Measurements from ENCODE around the gene TEX28. TPM values are rescaled to one million over a fixed set of nuclear protein-coding genes. Genes with fewer than 3 reads are reported as not detected.
"Not testable (repeated sequence)": the region's sequence is repeated elsewhere in the genome, so short reads cannot be mapped to it uniquely, and the experiment has no call there.

Gene TEX28
- total RNA-seq, 2 donors from 2014 or later, result not detected

DNA sequence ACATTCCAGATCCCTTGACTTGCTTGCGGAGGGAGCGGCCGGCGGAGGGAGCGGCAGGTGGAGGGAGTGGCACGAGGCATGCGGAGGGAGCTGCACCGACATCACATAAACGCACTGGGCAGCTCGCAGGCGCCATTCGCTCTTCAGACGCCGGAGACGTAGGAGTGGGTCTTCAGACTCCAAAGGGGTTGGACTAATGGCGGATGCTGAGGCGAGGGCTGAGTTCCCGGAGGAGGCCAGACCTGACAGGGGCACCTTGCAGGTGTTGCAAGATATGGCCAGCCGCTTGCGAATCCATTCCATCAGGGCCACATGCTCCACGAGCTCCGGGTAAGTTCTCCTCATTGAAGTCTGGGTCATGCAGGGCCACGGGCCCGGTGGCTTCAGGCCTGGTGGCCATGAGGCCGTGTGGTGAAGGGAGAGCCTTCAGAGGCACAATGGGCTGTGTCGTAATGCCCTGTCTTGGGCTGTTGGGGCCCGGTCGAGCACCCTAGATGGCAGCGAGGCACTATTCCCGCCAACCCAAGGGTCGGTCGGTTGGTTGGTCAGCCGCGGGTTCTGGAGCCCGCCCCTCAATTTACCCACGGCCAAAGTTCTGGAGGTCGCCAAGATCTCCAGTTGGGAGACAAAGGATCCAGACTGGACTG, 863 bp upstream of the TEX28 start, which contains the start of gene TKTL1:
Gene TKTL1, plus strand, starts transcription at position 132 of the 647 bp plus-strand sequence. Its CDS starts 65 bp downstream, at position 197.
- no peak for ATAC-seq
- H3K36me3 Mint-ChIP-seq, result no peaks in the 10 kb centered on the region
- H3K27ac Mint-ChIP-seq, result no peak within 1 kb of the TSS
- no peaks in the 10 kb centered on the region for H3K9me3 Mint-ChIP-seq
- DNase-seq (ENCODE audit: low spot score in 2 of 2), result no peak

DNA sequence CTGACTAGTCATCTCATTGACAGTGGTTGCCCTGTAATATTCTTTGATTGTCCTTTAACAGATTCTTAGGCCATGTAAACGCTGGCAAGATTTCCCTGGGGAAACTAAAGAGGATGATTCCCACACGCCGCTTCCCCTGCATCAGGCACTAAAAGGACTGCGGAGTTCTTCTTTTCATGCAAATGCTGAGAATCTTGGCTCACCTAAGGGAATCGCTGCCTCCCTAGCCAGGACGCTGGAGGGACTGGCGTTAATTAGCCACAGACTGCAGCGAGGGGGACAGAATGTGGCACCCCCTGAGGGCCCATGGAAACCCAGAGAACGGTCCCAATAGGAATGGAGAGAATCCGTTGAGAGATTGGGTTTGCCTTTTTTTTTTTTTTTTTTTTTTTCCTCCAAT, 8.5 kb downstream of the TEX28 start:
- not testable (repeated sequence) for H3K9me3 Mint-ChIP-seq; DNase-seq (ENCODE audit: low spot score in 2 of 2); H3K36me3 Mint-ChIP-seq; ATAC-seq; H3K27ac Mint-ChIP-seq

DNA sequence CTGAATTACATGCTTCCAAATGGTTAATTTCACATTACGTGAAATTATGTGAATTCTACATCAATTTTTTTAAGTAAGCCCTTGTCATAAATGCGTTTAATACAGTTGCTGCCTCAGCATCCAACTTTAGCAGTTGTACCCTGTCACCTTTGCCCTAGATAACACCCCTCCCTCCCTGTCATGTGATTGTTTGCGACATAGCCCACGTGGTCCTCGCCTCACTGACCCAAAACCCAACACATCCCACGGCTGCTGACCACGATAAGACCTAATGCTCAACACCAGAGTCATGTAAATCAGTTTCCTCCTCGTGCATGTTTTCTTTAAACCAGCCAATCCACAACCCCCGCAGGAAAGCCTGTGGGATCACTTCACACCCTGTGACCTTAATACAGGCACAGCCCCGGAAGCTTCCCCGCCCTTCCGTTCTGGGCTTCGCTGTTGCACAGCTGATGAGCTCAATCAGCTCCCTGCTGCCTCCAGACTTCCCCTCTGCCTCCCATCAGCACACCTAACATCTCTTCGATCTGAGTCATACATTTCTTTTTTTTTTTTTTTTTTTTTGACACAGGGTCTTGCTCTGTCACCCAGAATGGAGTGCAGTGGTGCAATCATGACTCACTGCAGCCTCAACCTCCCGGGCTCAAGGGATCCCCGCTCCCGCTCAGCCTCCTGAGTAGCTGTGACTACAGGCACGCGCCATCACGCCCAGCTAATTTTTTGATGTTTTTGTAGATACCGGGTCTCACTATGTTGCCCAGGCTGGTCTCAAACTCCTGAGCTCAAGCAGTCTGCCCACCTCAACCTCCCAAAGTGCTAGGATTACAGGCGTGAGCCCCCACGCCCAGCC, 10.2 kb downstream of the TEX28 start:
- ATAC-seq, result peak; percentile 99
- not testable (repeated sequence) for DNase-seq (ENCODE audit: low spot score in 2 of 2); H3K27ac Mint-ChIP-seq; H3K9me3 Mint-ChIP-seq; H3K36me3 Mint-ChIP-seq

DNA sequence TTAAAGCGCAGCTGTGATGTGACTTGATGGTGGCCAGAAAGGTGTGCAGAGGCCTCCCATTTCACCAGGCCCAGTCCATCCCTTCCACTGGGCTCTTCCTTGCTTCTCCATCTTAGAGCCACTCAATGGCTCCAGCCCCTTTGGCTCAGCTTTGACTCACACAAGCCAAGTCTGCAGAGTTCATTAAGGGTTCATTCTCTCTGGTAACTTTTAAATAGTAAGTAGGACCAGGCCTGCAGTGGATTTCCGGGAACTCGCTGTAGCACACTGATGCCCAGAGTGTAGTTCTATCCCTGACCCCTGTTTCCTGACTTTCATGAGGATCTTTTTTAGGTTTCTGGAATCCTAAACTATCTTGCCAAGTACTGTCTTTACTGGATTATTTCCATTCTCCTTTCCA, 25.7 kb downstream of the TEX28 start:
- not testable (repeated sequence) for H3K9me3 Mint-ChIP-seq; ATAC-seq; DNase-seq (ENCODE audit: low spot score in 2 of 2); H3K36me3 Mint-ChIP-seq; H3K27ac Mint-ChIP-seq

DNA sequence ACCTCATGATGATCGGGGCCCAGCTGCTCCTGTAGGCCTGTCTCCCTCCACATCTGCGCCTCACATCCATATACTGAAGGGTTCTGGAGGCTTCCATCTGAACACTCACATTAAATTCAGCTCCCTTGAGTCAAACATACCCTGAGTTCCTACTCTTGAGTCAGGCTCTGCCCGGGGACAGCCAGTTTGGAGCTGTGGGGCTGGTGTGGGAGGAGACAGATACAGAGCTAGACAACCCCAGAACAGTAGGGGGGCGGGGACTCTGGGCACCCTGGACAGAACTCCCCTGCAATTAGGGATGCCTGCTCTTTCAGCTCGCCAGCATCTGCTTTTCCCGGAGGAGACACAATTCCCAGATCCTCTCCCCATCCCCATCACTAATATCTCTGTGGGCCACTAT, 31.9 kb downstream of the TEX28 start:
- H3K36me3 Mint-ChIP-seq; DNase-seq (ENCODE audit: low spot score in 2 of 2); H3K27ac Mint-ChIP-seq; ATAC-seq; H3K9me3 Mint-ChIP-seq: not testable (repeated sequence)

DNA sequence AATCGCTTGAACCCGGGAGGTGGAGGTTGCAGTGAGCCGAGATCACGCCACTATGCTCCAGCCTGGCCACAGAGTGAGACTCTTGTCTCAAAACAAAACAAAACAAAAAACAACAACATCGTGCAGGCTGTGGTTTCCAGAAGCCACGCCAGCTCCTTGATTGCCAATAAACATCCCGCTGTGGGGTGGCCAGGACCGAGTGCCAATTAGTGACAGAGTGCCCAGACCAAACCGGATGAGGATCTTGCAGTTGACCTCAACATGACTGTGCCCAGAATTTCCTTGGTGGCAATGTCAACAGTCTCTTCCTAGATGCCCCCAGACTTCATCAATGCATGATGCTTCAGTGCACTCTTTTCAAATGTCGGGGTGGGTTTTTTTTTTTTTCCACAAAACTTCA, 36.2 kb downstream of the TEX28 start:
- not testable (repeated sequence) for DNase-seq (ENCODE audit: low spot score in 2 of 2); ATAC-seq; H3K9me3 Mint-ChIP-seq; H3K27ac Mint-ChIP-seq; H3K36me3 Mint-ChIP-seq

DNA sequence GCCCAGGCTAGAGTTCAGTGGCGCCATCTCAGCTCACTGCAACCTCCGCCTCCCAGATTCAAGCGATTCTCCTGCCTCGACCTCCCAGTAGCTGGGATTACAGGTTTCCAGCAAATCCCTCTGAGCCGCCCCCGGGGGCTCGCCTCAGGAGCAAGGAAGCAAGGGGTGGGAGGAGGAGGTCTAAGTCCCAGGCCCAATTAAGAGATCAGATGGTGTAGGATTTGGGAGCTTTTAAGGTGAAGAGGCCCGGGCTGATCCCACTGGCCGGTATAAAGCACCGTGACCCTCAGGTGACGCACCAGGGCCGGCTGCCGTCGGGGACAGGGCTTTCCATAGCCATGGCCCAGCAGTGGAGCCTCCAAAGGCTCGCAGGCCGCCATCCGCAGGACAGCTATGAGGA, 37.6 kb downstream of the TEX28 start, which contains the start of gene OPN1MW3:
Gene OPN1MW3, plus strand, starts transcription at position 301 of the 400 bp plus-strand sequence. Its CDS starts 38 bp downstream, at position 339.
- ATAC-seq; H3K36me3 Mint-ChIP-seq; H3K27ac Mint-ChIP-seq; H3K9me3 Mint-ChIP-seq; DNase-seq (ENCODE audit: low spot score in 2 of 2): not testable (repeated sequence)

DNA sequence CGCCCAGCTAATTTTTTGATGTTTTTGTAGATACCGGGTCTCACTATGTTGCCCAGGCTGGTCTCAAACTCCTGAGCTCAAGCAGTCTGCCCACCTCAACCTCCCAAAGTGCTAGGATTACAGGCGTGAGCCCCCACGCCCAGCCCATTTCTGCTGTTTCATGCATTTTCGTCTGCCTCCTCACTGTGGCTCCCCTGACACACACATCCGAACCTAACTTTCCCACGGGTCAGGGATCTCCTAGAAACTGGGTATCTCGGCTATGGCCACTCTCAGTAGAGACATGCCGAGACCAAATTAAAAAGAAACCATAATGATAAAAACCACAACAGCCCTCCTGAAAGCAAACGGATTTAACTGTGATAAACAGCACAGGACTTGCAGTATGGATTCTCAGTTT, 46.8 kb downstream of the TEX28 start:
- not testable (repeated sequence) for H3K27ac Mint-ChIP-seq; DNase-seq (ENCODE audit: low spot score in 2 of 2); H3K9me3 Mint-ChIP-seq; H3K36me3 Mint-ChIP-seq
- ATAC-seq, result peak; percentile 1 to 8

DNA sequence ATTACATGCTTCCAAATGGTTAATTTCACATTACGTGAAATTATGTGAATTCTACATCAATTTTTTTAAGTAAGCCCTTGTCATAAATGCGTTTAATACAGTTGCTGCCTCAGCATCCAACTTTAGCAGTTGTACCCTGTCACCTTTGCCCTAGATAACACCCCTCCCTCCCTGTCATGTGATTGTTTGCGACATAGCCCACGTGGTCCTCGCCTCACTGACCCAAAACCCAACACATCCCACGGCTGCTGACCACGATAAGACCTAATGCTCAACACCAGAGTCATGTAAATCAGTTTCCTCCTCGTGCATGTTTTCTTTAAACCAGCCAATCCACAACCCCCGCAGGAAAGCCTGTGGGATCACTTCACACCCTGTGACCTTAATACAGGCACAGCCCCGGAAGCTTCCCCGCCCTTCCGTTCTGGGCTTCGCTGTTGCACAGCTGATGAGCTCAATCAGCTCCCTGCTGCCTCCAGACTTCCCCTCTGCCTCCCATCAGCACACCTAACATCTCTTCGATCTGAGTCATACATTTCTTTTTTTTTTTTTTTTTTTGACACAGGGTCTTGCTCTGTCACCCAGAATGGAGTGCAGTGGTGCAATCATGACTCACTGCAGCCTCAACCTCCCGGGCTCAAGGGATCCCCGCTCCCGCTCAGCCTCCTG, 47.4 kb downstream of the TEX28 start:
- not testable (repeated sequence) for H3K36me3 Mint-ChIP-seq; DNase-seq (ENCODE audit: low spot score in 2 of 2); H3K9me3 Mint-ChIP-seq; H3K27ac Mint-ChIP-seq
- ATAC-seq, result peak; percentile 98 to 99

DNA sequence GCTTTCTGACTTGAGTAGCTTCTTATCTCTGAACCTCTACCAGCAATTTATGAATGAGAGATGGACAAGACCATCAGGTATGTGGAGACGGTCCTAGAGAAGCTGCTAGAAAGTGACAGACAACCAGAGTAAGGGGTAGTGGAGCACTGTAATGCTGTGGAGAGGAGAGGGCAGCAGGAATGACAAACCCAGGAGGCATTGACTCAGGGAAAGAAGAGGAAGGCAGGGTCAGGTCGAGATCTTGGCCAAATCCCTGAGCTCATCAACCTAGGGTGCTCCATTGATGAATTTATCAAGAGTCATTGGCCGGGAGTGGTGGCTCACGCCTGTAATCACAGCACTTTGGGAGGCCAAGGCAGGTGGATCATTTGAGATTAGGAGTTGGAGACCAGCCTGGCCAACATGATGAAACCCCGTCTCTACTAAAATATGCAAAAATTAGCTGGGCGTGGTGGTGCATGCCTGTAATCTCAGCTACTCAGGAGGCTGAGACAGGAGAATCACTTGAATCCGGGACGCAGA, 54.9 kb downstream of the TEX28 start:
- not testable (repeated sequence) for ATAC-seq

DNA sequence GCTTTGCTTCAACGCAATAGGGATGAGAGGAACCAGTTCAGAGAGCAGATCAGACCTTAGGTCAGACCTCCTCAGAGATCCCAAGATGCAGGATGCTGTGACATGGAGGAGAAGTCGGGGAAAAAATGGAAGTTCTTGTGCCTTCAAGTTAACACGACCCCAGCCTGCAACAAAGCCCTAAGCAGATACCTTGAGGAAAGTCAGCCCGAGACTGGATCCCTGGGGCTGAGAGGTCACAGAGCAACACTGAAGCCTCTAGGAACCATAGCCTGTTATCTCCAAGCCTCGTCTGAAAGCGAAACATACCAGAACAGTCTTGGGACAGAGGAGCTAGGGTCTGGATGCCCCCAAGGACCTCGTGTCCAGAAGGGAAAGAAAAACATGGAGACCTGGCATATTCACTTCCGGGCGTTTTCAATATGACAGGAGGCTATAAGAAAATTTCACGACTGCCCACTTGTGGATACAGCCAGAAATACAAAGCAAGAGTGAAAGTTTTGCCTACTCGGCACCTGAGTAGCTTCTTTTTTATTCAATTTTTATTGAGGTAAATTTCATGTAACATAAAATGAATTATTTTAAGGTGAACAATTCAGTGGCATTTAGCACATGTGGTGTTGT, 55.9 kb downstream of the TEX28 start:
- not testable (repeated sequence) for ATAC-seq; H3K27ac Mint-ChIP-seq; H3K9me3 Mint-ChIP-seq; H3K36me3 Mint-ChIP-seq; DNase-seq (ENCODE audit: low spot score in 2 of 2)

More for the DNA sequence above, 54.9 kb downstream of the TEX28 start:
- not testable (repeated sequence) for H3K9me3 Mint-ChIP-seq; H3K27ac Mint-ChIP-seq; H3K36me3 Mint-ChIP-seq; DNase-seq (ENCODE audit: low spot score in 2 of 2)

DNA sequence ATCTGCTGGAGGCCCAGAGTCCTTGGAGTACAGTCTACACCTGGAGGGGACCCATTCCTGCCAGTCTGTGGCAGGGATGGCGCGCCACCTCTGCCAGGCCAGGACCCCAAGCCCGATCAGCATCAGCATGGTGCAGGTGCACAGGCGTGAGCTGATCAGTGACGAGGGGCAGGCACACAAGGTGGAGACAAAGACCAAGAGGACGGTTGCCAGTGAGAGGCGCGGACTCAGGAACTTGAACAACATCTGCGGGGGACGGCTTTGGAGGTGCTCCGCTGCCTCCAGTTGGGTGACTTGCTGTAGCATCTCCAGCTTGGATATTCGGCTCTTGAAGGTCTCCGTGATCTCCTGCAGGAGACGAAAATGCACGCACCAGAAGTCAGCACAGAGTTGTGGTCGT, 61.3 kb downstream of the TEX28 start:
- H3K27ac Mint-ChIP-seq; ATAC-seq; H3K36me3 Mint-ChIP-seq; H3K9me3 Mint-ChIP-seq; DNase-seq (ENCODE audit: low spot score in 2 of 2): not testable (repeated sequence)

DNA sequence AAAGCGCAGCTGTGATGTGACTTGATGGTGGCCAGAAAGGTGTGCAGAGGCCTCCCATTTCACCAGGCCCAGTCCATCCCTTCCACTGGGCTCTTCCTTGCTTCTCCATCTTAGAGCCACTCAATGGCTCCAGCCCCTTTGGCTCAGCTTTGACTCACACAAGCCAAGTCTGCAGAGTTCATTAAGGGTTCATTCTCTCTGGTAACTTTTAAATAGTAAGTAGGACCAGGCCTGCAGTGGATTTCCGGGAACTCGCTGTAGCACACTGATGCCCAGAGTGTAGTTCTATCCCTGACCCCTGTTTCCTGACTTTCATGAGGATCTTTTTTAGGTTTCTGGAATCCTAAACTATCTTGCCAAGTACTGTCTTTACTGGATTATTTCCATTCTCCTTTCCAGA, 63.5 kb downstream of the TEX28 start:
- ATAC-seq; DNase-seq (ENCODE audit: low spot score in 2 of 2); H3K27ac Mint-ChIP-seq; H3K9me3 Mint-ChIP-seq; H3K36me3 Mint-ChIP-seq: not testable (repeated sequence)

DNA sequence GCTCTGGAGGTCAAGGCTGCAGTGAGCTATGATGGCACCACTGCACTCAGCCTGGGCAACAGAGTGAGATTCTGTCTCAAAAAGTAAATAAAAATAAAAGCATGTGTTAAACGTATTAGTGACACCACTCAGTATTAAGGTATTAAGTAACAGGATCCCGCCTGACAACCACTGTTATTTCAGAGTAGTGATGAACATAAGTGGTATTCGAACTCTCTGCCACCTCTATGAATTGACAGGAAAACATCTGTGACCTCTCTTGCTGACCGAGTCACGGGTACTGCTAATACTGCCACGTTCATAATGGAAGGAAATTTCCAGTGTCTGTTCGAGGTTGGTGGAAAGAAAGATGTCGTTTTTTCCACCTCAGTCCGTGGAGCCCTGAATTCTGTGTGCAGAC, 68.2 kb downstream of the TEX28 start:
- not testable (repeated sequence) for DNase-seq (ENCODE audit: low spot score in 2 of 2); H3K9me3 Mint-ChIP-seq; ATAC-seq; H3K36me3 Mint-ChIP-seq; H3K27ac Mint-ChIP-seq

DNA sequence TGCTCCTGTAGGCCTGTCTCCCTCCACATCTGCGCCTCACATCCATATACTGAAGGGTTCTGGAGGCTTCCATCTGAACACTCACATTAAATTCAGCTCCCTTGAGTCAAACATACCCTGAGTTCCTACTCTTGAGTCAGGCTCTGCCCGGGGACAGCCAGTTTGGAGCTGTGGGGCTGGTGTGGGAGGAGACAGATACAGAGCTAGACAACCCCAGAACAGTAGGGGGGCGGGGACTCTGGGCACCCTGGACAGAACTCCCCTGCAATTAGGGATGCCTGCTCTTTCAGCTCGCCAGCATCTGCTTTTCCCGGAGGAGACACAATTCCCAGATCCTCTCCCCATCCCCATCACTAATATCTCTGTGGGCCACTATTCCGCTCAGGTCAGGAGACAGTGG, 69.6 kb downstream of the TEX28 start:
- ATAC-seq; DNase-seq (ENCODE audit: low spot score in 2 of 2); H3K36me3 Mint-ChIP-seq; H3K9me3 Mint-ChIP-seq; H3K27ac Mint-ChIP-seq: not testable (repeated sequence)
